ENCODE data around the gene HS3ST5. TPM values are rescaled to one million over a fixed set of nuclear protein-coding genes. Genes with fewer than 3 reads are reported as not detected.

HS3ST5 gene
- total and polyA plus RNA-seq, 2 experiments from 2014 or later: 2.8 to 3.5 TPM

- TF ChIP-seq, protein P1, sequence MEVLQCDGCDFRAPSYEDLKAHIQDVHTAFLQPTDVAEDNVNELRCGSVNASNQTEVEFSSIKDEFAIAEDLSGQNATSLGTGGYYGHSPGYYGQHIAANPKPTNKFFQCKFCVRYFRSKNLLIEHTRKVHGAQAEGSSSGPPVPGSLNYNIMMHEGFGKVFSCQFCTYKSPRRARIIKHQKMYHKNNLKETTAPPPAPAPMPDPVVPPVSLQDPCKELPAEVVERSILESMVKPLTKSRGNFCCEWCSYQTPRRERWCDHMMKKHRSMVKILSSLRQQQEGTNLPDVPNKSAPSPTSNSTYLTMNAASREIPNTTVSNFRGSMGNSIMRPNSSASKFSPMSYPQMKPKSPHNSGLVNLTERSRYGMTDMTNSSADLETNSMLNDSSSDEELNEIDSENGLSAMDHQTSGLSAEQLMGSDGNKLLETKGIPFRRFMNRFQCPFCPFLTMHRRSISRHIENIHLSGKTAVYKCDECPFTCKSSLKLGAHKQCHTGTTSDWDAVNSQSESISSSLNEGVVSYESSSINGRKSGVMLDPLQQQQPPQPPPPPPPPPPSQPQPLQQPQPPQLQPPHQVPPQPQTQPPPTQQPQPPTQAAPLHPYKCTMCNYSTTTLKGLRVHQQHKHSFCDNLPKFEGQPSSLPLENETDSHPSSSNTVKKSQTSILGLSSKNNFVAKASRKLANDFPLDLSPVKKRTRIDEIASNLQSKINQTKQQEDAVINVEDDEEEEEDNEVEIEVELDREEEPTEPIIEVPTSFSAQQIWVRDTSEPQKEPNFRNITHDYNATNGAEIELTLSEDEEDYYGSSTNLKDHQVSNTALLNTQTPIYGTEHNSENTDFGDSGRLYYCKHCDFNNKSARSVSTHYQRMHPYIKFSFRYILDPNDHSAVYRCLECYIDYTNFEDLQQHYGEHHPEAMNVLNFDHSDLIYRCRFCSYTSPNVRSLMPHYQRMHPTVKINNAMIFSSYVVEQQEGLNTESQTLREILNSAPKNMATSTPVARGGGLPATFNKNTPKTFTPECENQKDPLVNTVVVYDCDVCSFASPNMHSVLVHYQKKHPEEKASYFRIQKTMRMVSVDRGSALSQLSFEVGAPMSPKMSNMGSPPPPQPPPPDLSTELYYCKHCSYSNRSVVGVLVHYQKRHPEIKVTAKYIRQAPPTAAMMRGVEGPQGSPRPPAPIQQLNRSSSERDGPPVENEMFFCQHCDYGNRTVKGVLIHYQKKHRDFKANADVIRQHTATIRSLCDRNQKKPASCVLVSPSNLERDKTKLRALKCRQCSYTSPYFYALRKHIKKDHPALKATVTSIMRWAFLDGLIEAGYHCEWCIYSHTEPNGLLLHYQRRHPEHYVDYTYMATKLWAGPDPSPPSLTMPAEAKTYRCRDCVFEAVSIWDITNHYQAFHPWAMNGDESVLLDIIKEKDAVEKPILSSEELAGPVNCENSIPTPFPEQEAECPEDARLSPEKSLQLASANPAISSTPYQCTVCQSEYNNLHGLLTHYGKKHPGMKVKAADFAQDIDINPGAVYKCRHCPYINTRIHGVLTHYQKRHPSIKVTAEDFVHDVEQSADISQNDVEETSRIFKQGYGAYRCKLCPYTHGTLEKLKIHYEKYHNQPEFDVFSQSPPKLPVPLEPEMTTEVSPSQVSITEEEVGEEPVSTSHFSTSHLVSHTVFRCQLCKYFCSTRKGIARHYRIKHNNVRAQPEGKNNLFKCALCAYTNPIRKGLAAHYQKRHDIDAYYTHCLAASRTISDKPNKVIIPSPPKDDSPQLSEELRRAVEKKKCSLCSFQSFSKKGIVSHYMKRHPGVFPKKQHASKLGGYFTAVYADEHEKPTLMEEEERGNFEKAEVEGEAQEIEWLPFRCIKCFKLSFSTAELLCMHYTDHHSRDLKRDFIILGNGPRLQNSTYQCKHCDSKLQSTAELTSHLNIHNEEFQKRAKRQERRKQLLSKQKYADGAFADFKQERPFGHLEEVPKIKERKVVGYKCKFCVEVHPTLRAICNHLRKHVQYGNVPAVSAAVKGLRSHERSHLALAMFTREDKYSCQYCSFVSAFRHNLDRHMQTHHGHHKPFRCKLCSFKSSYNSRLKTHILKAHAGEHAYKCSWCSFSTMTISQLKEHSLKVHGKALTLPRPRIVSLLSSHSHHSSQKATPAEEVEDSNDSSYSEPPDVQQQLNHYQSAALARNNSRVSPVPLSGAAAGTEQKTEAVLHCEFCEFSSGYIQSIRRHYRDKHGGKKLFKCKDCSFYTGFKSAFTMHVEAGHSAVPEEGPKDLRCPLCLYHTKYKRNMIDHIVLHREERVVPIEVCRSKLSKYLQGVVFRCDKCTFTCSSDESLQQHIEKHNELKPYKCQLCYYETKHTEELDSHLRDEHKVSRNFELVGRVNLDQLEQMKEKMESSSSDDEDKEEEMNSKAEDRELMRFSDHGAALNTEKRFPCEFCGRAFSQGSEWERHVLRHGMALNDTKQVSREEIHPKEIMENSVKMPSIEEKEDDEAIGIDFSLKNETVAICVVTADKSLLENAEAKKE (CRISPR knock-in tag; IDR thresholded peaks at IDR 0.05): no peak
- TF ChIP-seq ZNF114 (CRISPR knock-in tag; IDR thresholded peaks at IDR 0.05): no peak
Observed at GRCh38 chr6:114042267-114043016, 300.4 kb downstream of the HS3ST5 start (continued).

- Histone ChIP-seq H3K27me3 (ENCODE audit: insufficient read depth) (no peaks in the 10 kb centered on the region), H2AFZ (no peak overlapping the region), H3K9me2 (ENCODE audit: insufficient read depth) (no peaks in the 10 kb centered on the region), H3K27ac (ENCODE audit: low read depth) (no peak overlapping the region), H4K20me1 (replicated peaks; ENCODE audit: insufficient read depth) (no peaks in the 10 kb centered on the region), H3K4me2 (no peak overlapping the region), H3F3A (replicated peaks; ENCODE audit: low read depth) (no peaks in the 10 kb centered on the region), H3K79me2 (replicated peaks; ENCODE audit: insufficient read depth) (no peaks in the 10 kb centered on the region), H3K4me1 (ENCODE audit: insufficient read depth) (peaks cover 7% of the 10 kb centered on the region; the same call in 1 of the 2 replicates), H3K4me3 (no peak overlapping the region), H3K36me3 (ENCODE audit: insufficient read depth) (no peaks in the 10 kb centered on the region)
- no peaks in the 10 kb centered on the region for H3K36me3 Mint-ChIP-seq (ENCODE audit: low read depth)
- no peak overlapping the region for H3K27ac Mint-ChIP-seq
- ATAC-seq (no peak), DNase-seq (ENCODE audit: low spot score) (no peak)
- H3K4me1 Mint-ChIP-seq: peaks cover 7% of the 10 kb centered on the region; the same call in 2 of the 3 replicates
- no peaks in the 10 kb centered on the region for H3K27me3 Mint-ChIP-seq (ENCODE audit: insufficient read depth, low read depth, poor library complexity)
- H3K9me3 Mint-ChIP-seq: no peaks in the 10 kb centered on the region
- no peak overlapping the region for H3K4me3 Mint-ChIP-seq
- TF ChIP-seq ETS1 (IDR thresholded peaks at IDR 0.05) (no peak), EZH2phosphoT487 (IDR thresholded peaks at IDR 0.05; ENCODE audit: unreplicated experiment) (no peak), ZNF331 (CRISPR knock-in tag; IDR thresholded peaks at IDR 0.05; ENCODE audit: low read depth) (no peak), ZNF114 (CRISPR knock-in tag; IDR thresholded peaks at IDR 0.05) (no peak), EZH2 (IDR thresholded peaks at IDR 0.05; ENCODE audit: low read depth, unreplicated experiment) (no peak), REST (IDR thresholded peaks at IDR 0.05; ENCODE audit: unreplicated experiment) (no peak), CTCF (conservative IDR thresholded peaks at IDR 0.05; ENCODE audit: low read depth in 2 of 2) (no peak), STAT1 (IDR thresholded peaks at IDR 0.05; ENCODE audit: unreplicated experiment) (no peak), POLR2AphosphoS5 (IDR thresholded peaks at IDR 0.05; ENCODE audit: low read depth) (no peak)
Observed at GRCh38 chr6:114040871-114041270, 302.0 kb downstream of the HS3ST5 start.

Measured in GM23338 (cell line).